Measurements from ENCODE around the gene GRID2. TPM values are rescaled to one million over a fixed set of nuclear protein-coding genes. Genes with fewer than 3 reads are reported as not detected.

Gene GRID2
- total and polyA plus RNA-seq, 8 donors: 0.14 to 0.36 (median 0.22) TPM

DNA sequence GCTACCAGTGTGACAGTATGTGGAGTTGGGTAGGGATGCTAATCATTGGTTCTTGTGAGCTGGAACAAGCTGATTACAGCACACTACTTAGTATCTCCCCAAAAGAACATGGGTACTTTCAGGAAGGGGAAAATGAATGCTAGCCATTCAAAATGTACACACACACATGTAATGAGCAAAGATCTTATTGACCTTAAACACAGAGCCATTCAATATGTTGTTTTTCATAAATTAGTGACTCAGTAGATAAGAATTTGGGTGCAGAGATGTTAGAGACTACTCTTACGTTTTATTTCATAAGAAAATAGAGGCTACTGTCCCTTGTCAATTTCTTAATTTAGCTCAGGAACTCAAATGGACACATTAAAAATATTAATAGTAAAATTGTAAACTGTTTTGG, 1015.3 kb downstream of the GRID2 start:
- Histone ChIP-seq H3K4me1 (no peaks in the 10 kb centered on the region), H3K27me3 (no peaks in the 10 kb centered on the region), H3K9me3 (peaks cover 0 to 4% of the 10 kb centered on the region in 2 donors), H3K36me3 (no peaks in the 10 kb centered on the region), H3K27ac (no peak overlapping the region), H3K4me3 (no peak overlapping the region)
- TF ChIP-seq, protein P1, sequence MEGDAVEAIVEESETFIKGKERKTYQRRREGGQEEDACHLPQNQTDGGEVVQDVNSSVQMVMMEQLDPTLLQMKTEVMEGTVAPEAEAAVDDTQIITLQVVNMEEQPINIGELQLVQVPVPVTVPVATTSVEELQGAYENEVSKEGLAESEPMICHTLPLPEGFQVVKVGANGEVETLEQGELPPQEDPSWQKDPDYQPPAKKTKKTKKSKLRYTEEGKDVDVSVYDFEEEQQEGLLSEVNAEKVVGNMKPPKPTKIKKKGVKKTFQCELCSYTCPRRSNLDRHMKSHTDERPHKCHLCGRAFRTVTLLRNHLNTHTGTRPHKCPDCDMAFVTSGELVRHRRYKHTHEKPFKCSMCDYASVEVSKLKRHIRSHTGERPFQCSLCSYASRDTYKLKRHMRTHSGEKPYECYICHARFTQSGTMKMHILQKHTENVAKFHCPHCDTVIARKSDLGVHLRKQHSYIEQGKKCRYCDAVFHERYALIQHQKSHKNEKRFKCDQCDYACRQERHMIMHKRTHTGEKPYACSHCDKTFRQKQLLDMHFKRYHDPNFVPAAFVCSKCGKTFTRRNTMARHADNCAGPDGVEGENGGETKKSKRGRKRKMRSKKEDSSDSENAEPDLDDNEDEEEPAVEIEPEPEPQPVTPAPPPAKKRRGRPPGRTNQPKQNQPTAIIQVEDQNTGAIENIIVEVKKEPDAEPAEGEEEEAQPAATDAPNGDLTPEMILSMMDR (IDR thresholded peaks at IDR 0.05): no peak
- no peak for ATAC-seq
- intact Hi-C loops (cut with DNase I): no loop called here
- no peak for DNase-seq

DNA sequence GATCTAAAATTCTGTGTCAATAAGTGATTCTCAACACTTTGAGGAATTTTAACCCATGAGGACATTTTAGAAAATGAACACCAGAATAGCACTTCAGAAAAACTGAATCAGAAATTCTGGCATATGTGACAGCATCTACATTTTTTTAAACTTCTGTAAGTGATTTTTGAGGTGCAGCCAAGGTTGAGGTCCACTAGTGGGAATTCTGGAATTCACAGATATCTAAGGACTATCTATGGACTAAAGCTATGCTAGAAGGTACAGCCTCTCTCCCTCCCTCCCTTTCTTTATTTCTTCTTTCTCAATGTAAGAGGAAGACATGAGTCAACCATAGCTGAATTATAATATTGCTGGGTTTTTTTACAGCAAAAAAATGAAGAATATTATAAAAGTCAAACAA, 1016.6 kb downstream of the GRID2 start:
- TF ChIP-seq, protein P1 (IDR thresholded peaks at IDR 0.05): no peak
- H3K4me3 ChIP-seq: no peak overlapping the region
- peaks cover 0 to 4% of the 10 kb centered on the region in 2 donors for H3K9me3 ChIP-seq
- no peak overlapping the region for H3K27ac ChIP-seq
- intact Hi-C loops (cut with DNase I): no loop called here
- H3K4me1 ChIP-seq: no peaks in the 10 kb centered on the region
- no peak for DNase-seq
- no peak for ATAC-seq
- no peaks in the 10 kb centered on the region for H3K27me3 ChIP-seq
- H3K36me3 ChIP-seq: no peaks in the 10 kb centered on the region

DNA sequence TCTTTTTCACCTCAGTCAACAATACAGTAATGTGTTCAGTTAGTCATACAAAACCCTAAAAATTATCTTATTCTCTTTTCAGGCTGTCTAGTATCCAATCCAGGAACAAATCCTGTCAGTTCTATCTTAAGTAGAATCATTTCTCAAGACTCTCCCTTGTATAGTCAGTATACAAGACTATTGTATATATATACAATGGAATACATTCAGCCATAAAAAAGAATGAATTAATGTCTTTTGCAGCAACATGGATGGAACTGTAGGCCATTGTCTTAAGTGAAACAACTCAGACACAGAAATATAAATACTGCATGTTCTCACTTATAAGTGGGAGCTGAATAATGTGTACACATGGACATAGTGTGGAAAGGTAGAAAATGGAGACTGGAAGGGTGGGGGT, 1023.6 kb downstream of the GRID2 start:
- DNase-seq: no peak
- Histone ChIP-seq H3K27me3 (no peaks in the 10 kb centered on the region), H3K9me3 (peaks cover 0 to 4% of the 10 kb centered on the region in 2 donors), H3K36me3 (no peaks in the 10 kb centered on the region), H3K4me1 (no peaks in the 10 kb centered on the region), H3K4me3 (no peak overlapping the region), H3K27ac (no peak overlapping the region)
- intact Hi-C loops (cut with DNase I): no loop called here
- no peak for ATAC-seq
- TF ChIP-seq, protein P1 (IDR thresholded peaks at IDR 0.05): no peak

DNA sequence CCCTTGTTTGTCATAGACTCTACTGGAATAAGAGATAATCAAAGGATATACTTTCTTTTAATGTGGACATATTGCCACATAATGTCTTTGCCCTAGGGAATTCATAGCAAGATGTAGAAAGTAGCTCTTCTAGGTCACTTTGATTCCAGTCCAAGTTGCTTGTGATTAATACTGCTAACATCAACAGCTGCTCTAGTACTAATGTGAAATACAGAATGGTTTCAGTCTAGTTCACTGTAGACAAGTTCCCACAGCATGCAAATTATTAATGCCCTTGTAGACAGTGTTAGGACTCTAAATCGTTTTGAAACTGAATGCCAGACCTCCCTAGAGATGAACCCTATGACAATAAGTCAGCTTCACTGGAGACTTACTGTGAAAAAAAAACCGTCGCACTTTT, 1030.2 kb downstream of the GRID2 start:
- H3K27me3 ChIP-seq: no peaks in the 10 kb centered on the region
- no peak for ATAC-seq
- no peaks in the 10 kb centered on the region for H3K9me3 ChIP-seq
- H3K4me1 ChIP-seq: no peaks in the 10 kb centered on the region
- peak in 2 of 4 donors; percentile 8 to 9 for DNase-seq
- H3K4me3 ChIP-seq: no peak overlapping the region
- TF ChIP-seq, protein P1 (IDR thresholded peaks at IDR 0.05): no peak
- H3K36me3 ChIP-seq: no peaks in the 10 kb centered on the region
- intact Hi-C loops (cut with DNase I): no loop called here
- no peak overlapping the region for H3K27ac ChIP-seq

DNA sequence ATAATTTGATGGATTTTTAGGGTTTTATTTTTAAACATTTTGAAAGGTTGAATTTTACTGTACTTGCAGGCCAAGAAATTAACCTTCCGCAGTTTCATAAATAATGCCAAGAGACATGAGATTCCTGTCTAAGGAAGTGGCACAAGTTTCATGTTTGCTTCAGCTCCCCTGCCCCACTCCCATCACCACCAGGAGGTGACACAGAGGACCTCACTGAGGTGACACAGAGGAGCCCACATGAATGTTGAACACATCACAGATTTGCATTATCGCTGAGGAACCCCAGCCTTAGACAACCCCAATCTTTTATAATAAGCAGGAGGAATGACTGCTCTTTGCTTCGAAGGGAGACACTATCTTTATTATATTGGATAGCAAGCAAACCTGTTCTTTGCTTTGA, 1033.4 kb downstream of the GRID2 start:
- no peak overlapping the region for H3K27ac ChIP-seq
- H3K9me3 ChIP-seq: no peaks in the 10 kb centered on the region
- H3K36me3 ChIP-seq: no peaks in the 10 kb centered on the region
- no peak for DNase-seq
- ATAC-seq: no peak
- no peak overlapping the region for H3K4me3 ChIP-seq
- H3K27me3 ChIP-seq: no peaks in the 10 kb centered on the region
- TF ChIP-seq, protein P1 (IDR thresholded peaks at IDR 0.05): no peak
- intact Hi-C loops (cut with DNase I): no loop called here
- no peaks in the 10 kb centered on the region for H3K4me1 ChIP-seq

Measured in left lung (tissue), 10 donors.